ENCODE results near the gene OSBPL7. TPM values are rescaled to one million over a fixed set of nuclear protein-coding genes. Genes with fewer than 3 reads are reported as not detected.
"Not testable (repeated sequence)": the region's sequence is repeated elsewhere in the genome, so short reads cannot be mapped to it uniquely, and the experiment has no call there.

OSBPL7 gene
- total RNA-seq, 1 experiment from 2014 or later = 20.5 TPM

GRCh38 chr17:47774987-47775580 lies 46.5 kb downstream of the OSBPL7 start:
- Histone ChIP-seq H4K20me1 (ENCODE audit: insufficient read depth) (no peaks in the 10 kb centered on the region), H3K27me3 (ENCODE audit: insufficient read depth, low read length) (peaks cover 16% of the 10 kb centered on the region; the same call in 1 of the 2 replicates), H2AFZ (ENCODE audit: low read depth, low read length, poor library complexity, severe bottlenecking) (no peak overlapping the region), H3K9me2 (ENCODE audit: insufficient read depth) (no peaks in the 10 kb centered on the region), H3K27ac (ENCODE audit: low read depth, low read length) (no peak overlapping the region), H3K9me3 (ENCODE audit: control insufficient read depth in 1 of 2, insufficient read depth in 1 of 2, low read depth in 1 of 2, low read length in 2 of 2) (peaks cover 8 to 10% of the 10 kb centered on the region in 2 experiments; a peak in 1 of 4 replicates), H3K9ac (ENCODE audit: low read length) (no peak overlapping the region), H3K79me2 (ENCODE audit: insufficient read depth, low read length) (no peaks in the 10 kb centered on the region), H3K4me3 (replicated peaks in 1 of 2; ENCODE audit: low read depth in 1 of 2, low read length in 2 of 2) (no peak overlapping the region), H3K4me2 (ENCODE audit: low read length) (no peak overlapping the region), H3K4me1 (ENCODE audit: control insufficient read depth in 1 of 2, insufficient read depth in 2 of 2, low read length in 2 of 2) (no peaks in the 10 kb centered on the region), H3K36me3 (ENCODE audit: control insufficient read depth in 1 of 2, insufficient read depth in 2 of 2, low read length in 2 of 2) (no peaks in the 10 kb centered on the region)
- no peak for ATAC-seq
- CTCF ChIA-PET = interaction anchor here (1.0 to 1.1 kb wide), 2 partner anchors 10 to 120 kb away, joined by 3 to 4 read pairs; partner anchors contain the start of gene SP2
- no peak for TF ChIP-seq SIN3A (IDR thresholded peaks at IDR 0.05; ENCODE audit: low read depth)
- no peak for TF ChIP-seq TCF7L2 (IDR thresholded peaks at IDR 0.05; ENCODE audit: borderline replicate concordance, extremely low read depth, insufficient read depth, insufficient read length)
- TF ChIP-seq RAD21 (IDR thresholded peaks at IDR 0.05; ENCODE audit: low read depth) = no peak
- intact Hi-C loops (cut with micrococcal nuclease) = no loop called here
- no TSS peak for BruUV-seq (replicated peaks)
- RAD21 ChIA-PET (ENCODE audit: low non-redundant PET in 1 of 2, low total read pairs in 2 of 2, uncharacterized antibody in 2 of 2, unreplicated experiment in 2 of 2) = no interaction called here
- POLR2A ChIA-PET = no interaction called here
- no peak for DNase-seq (ENCODE audit: low read depth, low spot score)

- H3K9ac ChIP-seq (ENCODE audit: low read length) = no peak overlapping the region
- H3K27me3 ChIP-seq (ENCODE audit: insufficient read depth, low read length) = peaks cover 16% of the 10 kb centered on the region; the same call in 1 of the 2 replicates
- H3K4me1 ChIP-seq (ENCODE audit: control insufficient read depth in 1 of 2, insufficient read depth in 2 of 2, low read length in 2 of 2) = no peaks in the 10 kb centered on the region
- no TSS peak for BruUV-seq (replicated peaks)
- TF ChIP-seq EGR1 (IDR thresholded peaks at IDR 0.05; ENCODE audit: low read depth) (no peak), CTCF (IDR thresholded peaks at IDR 0.05 in 2 of 3, conservative IDR thresholded peaks at IDR 0.05 in 1 of 3; ENCODE audit: borderline replicate concordance in 1 of 3, insufficient read depth in 1 of 3, low read depth in 2 of 3, low read length in 2 of 3) (no peak), ATF3 (IDR thresholded peaks at IDR 0.05) (no peak), RAD21 (IDR thresholded peaks at IDR 0.05; ENCODE audit: low read depth) (no peak), SIN3A (IDR thresholded peaks at IDR 0.05; ENCODE audit: low read depth) (no peak), CEBPB (IDR thresholded peaks at IDR 0.05; ENCODE audit: low read depth) (no peak), SRF (IDR thresholded peaks at IDR 0.05; ENCODE audit: low read depth) (no peak), FOSL1 (IDR thresholded peaks at IDR 0.05; ENCODE audit: low read depth) (no peak)
- CTCF ChIA-PET = no interaction called here
- H3K27ac ChIP-seq (ENCODE audit: low read depth, low read length) = no peak overlapping the region
- POLR2A ChIA-PET = no interaction called here
- ATAC-seq (no peak), DNase-seq (ENCODE audit: low read depth, low spot score) (no peak)
- no peaks in the 10 kb centered on the region for H3K79me2 ChIP-seq (ENCODE audit: insufficient read depth, low read length)
- no peaks in the 10 kb centered on the region for H3K36me3 ChIP-seq (ENCODE audit: control insufficient read depth in 1 of 2, insufficient read depth in 2 of 2, low read length in 2 of 2)
- H3K4me2 ChIP-seq (ENCODE audit: low read length) = no peak overlapping the region
- no peak overlapping the region for H3K4me3 ChIP-seq (replicated peaks in 1 of 2; ENCODE audit: low read depth in 1 of 2, low read length in 2 of 2)
- intact Hi-C loops (cut with micrococcal nuclease) = no loop called here
- peaks cover 10 to 12% of the 10 kb centered on the region in 2 experiments; a peak in 2 of 4 replicates for H3K9me3 ChIP-seq (ENCODE audit: control insufficient read depth in 1 of 2, insufficient read depth in 1 of 2, low read depth in 1 of 2, low read length in 2 of 2)
- RAD21 ChIA-PET (ENCODE audit: low non-redundant PET in 1 of 2, low total read pairs in 2 of 2, uncharacterized antibody in 2 of 2, unreplicated experiment in 2 of 2) = no interaction called here
- H4K20me1 ChIP-seq (ENCODE audit: insufficient read depth) = no peaks in the 10 kb centered on the region
- no peak overlapping the region for H2AFZ ChIP-seq (ENCODE audit: low read depth, low read length, poor library complexity, severe bottlenecking)
- H3K9me2 ChIP-seq (ENCODE audit: insufficient read depth) = no peaks in the 10 kb centered on the region
Measured at GRCh38 chr17:47774331-47774730, 47.3 kb downstream of the OSBPL7 start.

DNA sequence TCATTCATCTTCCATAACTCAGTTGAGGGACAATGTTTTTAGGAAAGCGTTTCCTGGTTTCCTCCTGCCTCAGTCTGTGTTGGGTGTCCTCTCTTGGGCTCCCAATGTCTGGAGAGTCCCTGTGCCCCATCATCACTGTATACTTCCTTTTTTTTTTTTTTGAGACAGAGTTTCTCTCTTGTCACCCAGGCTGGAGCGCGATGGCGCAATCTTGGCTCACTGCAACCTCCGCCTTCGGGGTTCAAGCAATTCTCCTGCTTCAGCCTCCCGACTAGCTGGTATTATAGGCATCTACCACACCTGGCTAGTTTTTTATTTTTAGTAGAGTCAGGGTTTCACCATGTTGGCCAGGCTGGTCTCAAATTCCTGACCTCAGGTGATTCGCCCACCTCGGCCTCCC lies 47.9 kb downstream of the OSBPL7 start:
- Histone ChIP-seq H3K27me3 (ENCODE audit: insufficient read depth, low read length) (peaks cover 16% of the 10 kb centered on the region; the same call in 1 of the 2 replicates), H3K9me3 (ENCODE audit: control insufficient read depth in 1 of 2, insufficient read depth in 1 of 2, low read depth in 1 of 2, low read length in 2 of 2) (peaks cover 10 to 17% of the 10 kb centered on the region in 2 experiments; a peak in 2 of 4 replicates)
- intact Hi-C loops (cut with micrococcal nuclease); DNase-seq (ENCODE audit: low read depth, low spot score); H3K9me2 ChIP-seq (ENCODE audit: insufficient read depth); H4K20me1 ChIP-seq (ENCODE audit: insufficient read depth); H3K4me2 ChIP-seq (ENCODE audit: low read length); ATAC-seq; H3K79me2 ChIP-seq (ENCODE audit: insufficient read depth, low read length); H3K9ac ChIP-seq (ENCODE audit: low read length); H3K27ac ChIP-seq (ENCODE audit: low read depth, low read length); RAD21 ChIA-PET (ENCODE audit: low non-redundant PET in 1 of 2, low total read pairs in 2 of 2, uncharacterized antibody in 2 of 2, unreplicated experiment in 2 of 2); H3K4me1 ChIP-seq (ENCODE audit: control insufficient read depth in 1 of 2, insufficient read depth in 2 of 2, low read length in 2 of 2); H2AFZ ChIP-seq (ENCODE audit: low read depth, low read length, poor library complexity, severe bottlenecking); POLR2A ChIA-PET; H3K4me3 ChIP-seq (replicated peaks in 1 of 2; ENCODE audit: low read depth in 1 of 2, low read length in 2 of 2); H3K36me3 ChIP-seq (ENCODE audit: control insufficient read depth in 1 of 2, insufficient read depth in 2 of 2, low read length in 2 of 2); CTCF ChIA-PET; BruUV-seq (replicated peaks): not testable (repeated sequence)

All from HCT116 (cell line).